DND-41 (cell line): Measurements from ENCODE around the gene SLC9A7.

Source experiments
- ATAC-seq: fragments of 200-7000 bp; cut with Tn5 transposase; 3 replicates; pipeline ENCODE4 v1.9.1; 2021; ENCODE audit warnings: low read depth; ENCODE audit not compliant: insufficient read depth
- DNase-seq: peaks from one replicate; pipeline ENCODE4 v3.0.0-alpha.2; 2020
- H2AFZ ChIP-seq: 2 replicates; pipeline ENCODE4 v1.6.0; 2012; ENCODE audit warnings: low read depth, low read length
- H3K27ac ChIP-seq: 2 replicates; pipeline ENCODE4 v1.5.1; 2012; ENCODE audit warnings: low read length, inconsistent platforms
- H3K27me3 ChIP-seq: fragments of 200-600 bp; sonication (generic); 2 replicates; pipeline ENCODE4 v1.6.0; 2012; ENCODE audit warnings: low read length, mild to moderate bottlenecking, inconsistent platforms; ENCODE audit not compliant: insufficient read depth, poor library complexity
- H3K36me3 ChIP-seq: 2 replicates; pipeline ENCODE4 v1.5.1; 2012; ENCODE audit warnings: low read length, inconsistent platforms; ENCODE audit not compliant: insufficient read depth
- H3K4me1 ChIP-seq: 2 replicates; pipeline ENCODE4 v1.5.1; 2012; ENCODE audit warnings: mild to moderate bottlenecking, low read length; ENCODE audit not compliant: insufficient read depth
- H3K4me2 ChIP-seq: 2 replicates; pipeline ENCODE4 v1.6.0; 2012; ENCODE audit warnings: mild to moderate bottlenecking, moderate library complexity, low read length, inconsistent platforms; ENCODE audit not compliant: insufficient read depth
- H3K4me3 ChIP-seq, 2 experiments: fragments of 200-600 bp in 1 of 2; shearing (Covaris generic) in 1 of 2; 2 replicates each; pipeline ENCODE4 v1.5.1; 2012 to 2016; ENCODE audit warnings: inconsistent platforms in 2 of 2, low read length in 2 of 2, mild to moderate bottlenecking in 2 of 2, low read depth in 1 of 2, moderate library complexity in 1 of 2
- H3K79me2 ChIP-seq: 2 replicates; pipeline ENCODE4 v1.6.0; 2012; ENCODE audit warnings: low read length, inconsistent platforms; ENCODE audit not compliant: insufficient read depth
- H3K9ac ChIP-seq: 2 replicates; pipeline ENCODE4 v1.6.0; 2012; ENCODE audit warnings: low read depth, mild to moderate bottlenecking, inconsistent platforms, low read length, moderate library complexity
- H3K9me3 ChIP-seq: 2 replicates; pipeline ENCODE4 v1.5.1; 2012; ENCODE audit warnings: low read length, moderate library complexity, mild to moderate bottlenecking, inconsistent platforms; ENCODE audit not compliant: insufficient read depth, severe bottlenecking
- H4K20me1 ChIP-seq: 2 replicates; pipeline ENCODE4 v1.6.0; 2012; ENCODE audit warnings: low read length; ENCODE audit not compliant: insufficient read depth
- EZH2 ChIP-seq: IDR thresholded peaks from 3 replicates; pipeline ENCODE4 v1.6.1; 2012; ENCODE audit warnings: borderline replicate concordance, low read depth, mild to moderate bottlenecking, moderate library complexity, low read length, inconsistent platforms; ENCODE audit not compliant: severe bottlenecking
- TF ChIP-seq, protein P1 (sequence below): IDR thresholded peaks from 2 replicates; pipeline ENCODE4 v1.5.1; 2012; ENCODE audit warnings: borderline replicate concordance, low read length, moderate library complexity, mild to moderate bottlenecking; ENCODE audit not compliant: poor library complexity, severe bottlenecking; ENCODE audit errors: extremely low read depth

SLC9A7 gene

DNA sequence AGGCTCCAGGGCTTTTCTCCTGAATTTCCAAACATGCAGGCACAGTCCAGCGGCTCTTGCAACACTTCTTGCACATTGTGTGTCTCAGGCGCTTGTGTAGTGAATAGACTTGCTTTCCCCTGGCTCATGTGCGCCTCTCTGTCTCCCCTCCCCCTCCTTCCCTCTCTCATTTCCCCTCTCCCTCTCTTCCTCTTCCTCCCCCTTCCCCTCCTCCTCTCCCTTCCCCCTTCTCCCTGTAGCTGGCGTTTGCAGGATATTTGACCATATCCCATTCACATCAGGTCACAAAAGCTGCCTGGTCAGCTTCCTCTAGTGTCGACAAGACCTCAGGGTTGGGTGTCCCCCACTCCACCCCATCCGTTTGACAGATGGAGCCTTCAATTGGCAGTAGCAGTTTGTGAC is 182.9 kb downstream of the SLC9A7 start:
- H3K9me3 ChIP-seq, result no peaks in the 10 kb centered on the region
- H3K9ac ChIP-seq, result no peak overlapping the region
- H3K4me3 ChIP-seq, result no peak overlapping the region
- no peaks in the 10 kb centered on the region for H3K36me3 ChIP-seq
- ATAC-seq, result no peak
- H3K4me2 ChIP-seq, result peak overlapping the region; percentile 31; the same call in 1 of the 2 replicates
- no peak overlapping the region for H3K27ac ChIP-seq
- H2AFZ ChIP-seq, result no peak overlapping the region
- no peaks in the 10 kb centered on the region for H3K27me3 ChIP-seq
- no peaks in the 10 kb centered on the region for H3K79me2 ChIP-seq
- TF ChIP-seq, protein P1, sequence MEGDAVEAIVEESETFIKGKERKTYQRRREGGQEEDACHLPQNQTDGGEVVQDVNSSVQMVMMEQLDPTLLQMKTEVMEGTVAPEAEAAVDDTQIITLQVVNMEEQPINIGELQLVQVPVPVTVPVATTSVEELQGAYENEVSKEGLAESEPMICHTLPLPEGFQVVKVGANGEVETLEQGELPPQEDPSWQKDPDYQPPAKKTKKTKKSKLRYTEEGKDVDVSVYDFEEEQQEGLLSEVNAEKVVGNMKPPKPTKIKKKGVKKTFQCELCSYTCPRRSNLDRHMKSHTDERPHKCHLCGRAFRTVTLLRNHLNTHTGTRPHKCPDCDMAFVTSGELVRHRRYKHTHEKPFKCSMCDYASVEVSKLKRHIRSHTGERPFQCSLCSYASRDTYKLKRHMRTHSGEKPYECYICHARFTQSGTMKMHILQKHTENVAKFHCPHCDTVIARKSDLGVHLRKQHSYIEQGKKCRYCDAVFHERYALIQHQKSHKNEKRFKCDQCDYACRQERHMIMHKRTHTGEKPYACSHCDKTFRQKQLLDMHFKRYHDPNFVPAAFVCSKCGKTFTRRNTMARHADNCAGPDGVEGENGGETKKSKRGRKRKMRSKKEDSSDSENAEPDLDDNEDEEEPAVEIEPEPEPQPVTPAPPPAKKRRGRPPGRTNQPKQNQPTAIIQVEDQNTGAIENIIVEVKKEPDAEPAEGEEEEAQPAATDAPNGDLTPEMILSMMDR, result no peak
- no peak for TF ChIP-seq EZH2
- DNase-seq, result no peak
- H3K4me1 ChIP-seq, result peaks cover 29% of the 10 kb centered on the region
- no peaks in the 10 kb centered on the region for H4K20me1 ChIP-seq

DNA sequence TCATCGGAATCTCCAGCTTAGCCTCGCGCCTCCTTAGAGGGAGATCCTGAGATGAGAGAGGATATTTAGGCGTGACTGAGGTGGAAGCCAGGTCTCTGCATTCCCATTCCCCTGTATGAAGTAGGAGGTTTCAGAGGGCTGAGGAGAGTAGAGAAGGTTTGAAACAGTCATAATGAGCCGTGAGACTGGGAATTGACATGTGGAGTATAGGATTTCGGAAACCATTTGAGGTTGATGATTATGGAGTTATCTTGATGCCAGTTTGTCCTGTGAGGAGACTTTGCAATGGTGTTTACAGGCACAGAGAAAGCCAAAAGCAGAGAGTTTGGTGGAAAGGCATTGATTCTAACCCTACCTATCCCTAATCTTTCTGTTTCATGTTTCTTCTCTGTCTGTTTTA is 183.3 kb downstream of the SLC9A7 start:
- TF ChIP-seq, protein P1, result no peak
- TF ChIP-seq EZH2, result no peak
- Histone ChIP-seq H3K4me3 (no peak overlapping the region), H3K9me3 (no peaks in the 10 kb centered on the region), H3K79me2 (no peaks in the 10 kb centered on the region), H3K27ac (no peak overlapping the region), H3K36me3 (no peaks in the 10 kb centered on the region), H3K27me3 (no peaks in the 10 kb centered on the region), H3K4me1 (peaks cover 29% of the 10 kb centered on the region), H3K4me2 (peak overlapping the region; percentile 31; the same call in 1 of the 2 replicates), H3K9ac (no peak overlapping the region), H4K20me1 (no peaks in the 10 kb centered on the region), H2AFZ (no peak overlapping the region)
- no peak for DNase-seq
- ATAC-seq, result no peak

DNA sequence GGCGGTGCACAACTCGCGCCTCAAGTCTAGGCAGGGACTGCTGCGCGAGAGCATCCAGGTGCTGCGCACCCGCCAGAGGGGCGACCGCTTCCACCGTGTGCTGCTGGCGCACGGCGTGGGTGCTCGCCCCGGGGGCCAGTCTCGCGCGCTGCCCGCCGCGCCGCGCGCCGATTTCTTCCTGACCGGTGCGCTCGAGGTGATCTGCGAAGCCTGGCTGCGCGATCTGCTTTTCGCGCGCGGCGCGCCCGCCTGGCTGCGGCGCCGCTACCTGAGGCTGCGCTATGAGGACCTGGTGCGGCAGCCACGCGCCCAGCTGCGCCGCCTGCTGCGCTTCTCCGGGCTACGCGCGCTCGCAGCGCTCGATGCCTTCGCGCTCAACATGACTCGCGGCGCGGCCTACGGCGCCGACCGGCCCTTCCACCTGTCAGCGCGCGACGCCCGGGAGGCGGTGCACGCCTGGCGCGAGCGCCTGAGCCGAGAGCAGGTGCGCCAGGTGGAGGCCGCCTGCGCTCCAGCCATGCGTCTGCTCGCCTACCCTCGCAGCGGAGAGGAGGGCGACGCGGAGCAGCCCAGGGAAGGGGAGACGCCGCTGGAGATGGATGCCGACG is 184.0 kb downstream of the SLC9A7 start:
- DNase-seq, result no peak

More for the DNA sequence above, 184.0 kb downstream of the SLC9A7 start:
- Histone ChIP-seq H3K27ac (no peak overlapping the region), H3K4me3 (peak overlapping the region in 1 of 2 experiments; percentile 79; a peak in 2 of 4 replicates), H3K4me2 (peak overlapping the region; percentile 86; the same call in 1 of the 2 replicates), H3K27me3 (no peaks in the 10 kb centered on the region), H4K20me1 (no peaks in the 10 kb centered on the region), H3K79me2 (no peaks in the 10 kb centered on the region), H3K9me3 (no peaks in the 10 kb centered on the region), H3K36me3 (no peaks in the 10 kb centered on the region), H2AFZ (no peak overlapping the region), H3K4me1 (peaks cover 29% of the 10 kb centered on the region), H3K9ac (no peak overlapping the region)
- TF ChIP-seq, protein P1, result no peak
- TF ChIP-seq EZH2, result no peak
- ATAC-seq, result no peak
